HUES6 (cell line): Measurements from ENCODE around the gene ARFGEF3.

ENCODE experiments used
- H3K27ac ChIP-seq: 2 replicates; pipeline ENCODE4 v1.7.0; 2013; ENCODE audit warnings: low read depth, mild to moderate bottlenecking, low read length, inconsistent platforms
- H3K27me3 ChIP-seq: 2 replicates; pipeline ENCODE4 v1.6.1; 2013; ENCODE audit warnings: low read length; ENCODE audit not compliant: control insufficient read depth, insufficient read depth
- H3K36me3 ChIP-seq: 2 replicates; pipeline ENCODE4 v1.6.1; 2013; ENCODE audit warnings: low read length; ENCODE audit not compliant: control insufficient read depth, insufficient read depth
- H3K4me1 ChIP-seq: 2 replicates; pipeline ENCODE4 v1.6.1; 2013; ENCODE audit warnings: low read length; ENCODE audit not compliant: control insufficient read depth, insufficient read depth
- H3K4me3 ChIP-seq: 2 replicates; pipeline ENCODE4 v1.5.1; 2013; ENCODE audit warnings: low read depth, low read length
- H3K9ac ChIP-seq: one replicate; pipeline ENCODE4 v1.6.1; 2013; ENCODE audit warnings: mild to moderate bottlenecking, low read length
- H3K9me3 ChIP-seq: 2 replicates; pipeline ENCODE4 v1.6.1; 2013; ENCODE audit warnings: low read depth, low read length; ENCODE audit not compliant: control insufficient read depth, insufficient read depth

The ARFGEF3 gene

DNA sequence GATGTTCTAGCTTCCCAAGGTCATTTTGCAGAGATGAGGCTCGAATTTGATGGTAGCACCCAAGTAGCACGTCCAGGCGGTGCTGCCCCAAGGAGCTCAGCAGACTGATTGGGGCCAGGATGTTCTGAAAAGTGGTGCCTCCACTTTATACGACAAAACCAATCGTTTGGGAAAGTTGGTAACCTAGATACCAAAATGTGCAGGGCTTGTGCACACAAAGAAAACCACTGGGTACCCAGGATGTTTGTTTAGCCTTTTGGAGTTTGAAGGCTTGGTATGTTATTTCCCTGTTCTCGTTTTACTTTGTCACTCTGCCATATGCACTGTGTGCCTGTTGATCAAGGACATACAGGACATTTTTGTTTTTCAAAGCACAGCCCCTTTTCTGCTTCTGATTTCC is 97.3 kb downstream of the ARFGEF3 start:
- Histone ChIP-seq H3K4me3 (no peak overlapping the region), H3K9me3 (no peaks in the 10 kb centered on the region), H3K27ac (no peak overlapping the region), H3K9ac (no peak overlapping the region), H3K36me3 (peaks cover 15% of the 10 kb centered on the region; the same call in 1 of the 2 replicates), H3K4me1 (no peaks in the 10 kb centered on the region), H3K27me3 (no peaks in the 10 kb centered on the region)

DNA sequence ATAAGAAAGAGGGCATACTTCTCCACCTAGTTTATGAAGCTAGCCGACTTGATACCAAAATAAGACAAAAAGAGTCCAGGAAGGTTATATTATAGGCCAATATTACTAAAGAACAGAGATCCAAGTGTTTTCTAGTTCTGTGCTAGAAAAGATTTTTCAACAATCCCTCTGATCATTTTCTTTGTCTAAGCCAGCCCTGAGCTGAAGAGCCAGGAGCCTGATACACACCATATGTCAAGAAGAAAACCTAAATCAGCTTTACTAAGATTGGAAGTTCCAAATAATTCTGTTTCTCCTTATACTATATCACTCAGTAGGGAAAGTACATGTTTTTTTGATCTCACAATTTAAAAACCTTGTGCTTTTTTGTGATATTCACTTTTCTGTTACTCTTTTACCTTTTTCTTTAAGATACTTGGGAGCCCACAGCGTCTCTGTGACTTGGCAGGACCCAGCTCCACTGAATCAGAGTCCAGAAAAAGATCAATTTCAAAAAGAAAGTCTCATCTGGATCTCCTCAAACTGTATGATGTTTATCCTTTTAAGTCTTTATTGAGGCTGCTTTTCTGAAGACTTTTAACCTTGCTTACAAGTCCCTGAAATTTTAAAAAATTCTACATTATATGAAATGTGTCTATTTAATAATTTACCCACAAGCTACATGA is 99.5 kb downstream of the ARFGEF3 start:
- no peaks in the 10 kb centered on the region for H3K9me3 ChIP-seq
- no peak overlapping the region for H3K4me3 ChIP-seq
- no peaks in the 10 kb centered on the region for H3K27me3 ChIP-seq
- H3K4me1 ChIP-seq, result no peaks in the 10 kb centered on the region
- no peak overlapping the region for H3K9ac ChIP-seq
- H3K27ac ChIP-seq, result no peak overlapping the region
- H3K36me3 ChIP-seq, result peaks cover 11% of the 10 kb centered on the region; the same call in 1 of the 2 replicates

DNA sequence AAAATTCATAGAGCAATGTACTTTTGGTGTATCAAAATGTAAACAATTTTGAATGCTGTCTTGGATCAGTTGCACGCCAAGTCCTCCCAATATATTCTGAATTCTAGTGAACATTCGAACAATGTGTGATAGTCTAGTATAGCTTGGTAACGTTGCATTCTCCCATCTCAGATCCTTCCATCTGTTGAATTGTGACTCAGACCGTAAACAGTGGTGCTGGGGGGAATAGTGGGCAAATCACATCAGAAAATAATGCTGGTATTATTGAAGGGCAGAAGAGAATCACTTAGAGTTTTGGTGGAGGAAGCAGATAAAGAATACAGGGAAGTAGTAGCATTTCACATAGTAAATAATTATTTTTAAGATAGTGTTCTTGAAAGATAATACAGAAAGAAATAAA is 102.2 kb downstream of the ARFGEF3 start:
- peaks cover 11% of the 10 kb centered on the region; the same call in 1 of the 2 replicates for H3K36me3 ChIP-seq
- no peaks in the 10 kb centered on the region for H3K27me3 ChIP-seq
- H3K9me3 ChIP-seq, result no peaks in the 10 kb centered on the region
- no peak overlapping the region for H3K9ac ChIP-seq
- H3K4me3 ChIP-seq, result no peak overlapping the region
- no peak overlapping the region for H3K27ac ChIP-seq
- H3K4me1 ChIP-seq, result no peaks in the 10 kb centered on the region

DNA sequence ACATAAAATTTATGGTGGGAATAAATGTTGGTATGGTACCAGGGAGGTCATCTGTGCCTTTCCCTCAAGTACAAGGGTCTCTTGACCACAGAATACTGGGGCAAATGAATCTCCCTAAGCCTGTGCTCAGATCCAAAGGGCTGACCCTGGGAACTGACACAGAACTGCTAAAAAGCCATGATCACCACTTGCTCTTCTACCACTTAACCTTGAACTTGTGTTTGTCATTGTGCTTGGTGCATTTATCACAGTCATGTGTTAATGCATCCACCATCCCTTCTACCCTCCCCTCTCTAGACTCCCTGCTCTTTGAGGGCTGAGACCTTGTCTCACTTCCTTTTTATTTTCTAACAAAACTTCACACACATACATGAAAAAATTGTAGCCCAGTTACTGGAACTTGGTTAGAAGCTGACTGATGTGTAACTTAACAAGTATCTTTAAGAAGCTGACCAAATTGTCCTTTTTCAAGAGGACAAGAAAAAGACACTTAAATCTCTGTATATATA is 102.7 kb downstream of the ARFGEF3 start:
- H3K27me3 ChIP-seq, result no peaks in the 10 kb centered on the region
- H3K36me3 ChIP-seq, result peaks cover 11% of the 10 kb centered on the region; the same call in 1 of the 2 replicates
- H3K4me1 ChIP-seq, result no peaks in the 10 kb centered on the region
- H3K9ac ChIP-seq, result no peak overlapping the region
- no peak overlapping the region for H3K27ac ChIP-seq
- H3K9me3 ChIP-seq, result no peaks in the 10 kb centered on the region
- no peak overlapping the region for H3K4me3 ChIP-seq

DNA sequence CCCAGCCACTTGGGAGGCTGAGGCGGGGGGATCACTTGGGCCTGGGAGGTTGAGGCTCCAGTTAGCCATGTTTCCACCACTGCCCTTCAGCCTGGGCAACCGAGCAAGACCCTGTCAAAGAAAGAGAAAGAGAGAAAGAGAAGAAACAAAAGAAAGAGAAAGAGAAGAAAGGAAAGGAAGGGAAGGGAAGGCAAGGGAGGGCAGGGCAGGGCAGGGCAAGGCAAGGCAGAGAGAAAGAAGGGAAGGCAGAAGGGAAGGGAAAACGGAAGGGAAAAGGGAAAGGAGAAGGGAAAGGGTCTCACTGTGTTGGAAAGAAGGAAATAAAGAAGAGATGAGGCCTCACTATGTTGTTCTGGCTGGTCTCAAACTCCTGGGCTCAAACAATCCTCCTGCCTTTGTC is 104.4 kb downstream of the ARFGEF3 start:
- Histone ChIP-seq H3K9me3 (no peaks in the 10 kb centered on the region), H3K4me3 (no peak overlapping the region), H3K27ac (no peak overlapping the region), H3K9ac (no peak overlapping the region), H3K36me3 (peaks cover 11% of the 10 kb centered on the region; the same call in 1 of the 2 replicates), H3K4me1 (no peaks in the 10 kb centered on the region), H3K27me3 (no peaks in the 10 kb centered on the region)

DNA sequence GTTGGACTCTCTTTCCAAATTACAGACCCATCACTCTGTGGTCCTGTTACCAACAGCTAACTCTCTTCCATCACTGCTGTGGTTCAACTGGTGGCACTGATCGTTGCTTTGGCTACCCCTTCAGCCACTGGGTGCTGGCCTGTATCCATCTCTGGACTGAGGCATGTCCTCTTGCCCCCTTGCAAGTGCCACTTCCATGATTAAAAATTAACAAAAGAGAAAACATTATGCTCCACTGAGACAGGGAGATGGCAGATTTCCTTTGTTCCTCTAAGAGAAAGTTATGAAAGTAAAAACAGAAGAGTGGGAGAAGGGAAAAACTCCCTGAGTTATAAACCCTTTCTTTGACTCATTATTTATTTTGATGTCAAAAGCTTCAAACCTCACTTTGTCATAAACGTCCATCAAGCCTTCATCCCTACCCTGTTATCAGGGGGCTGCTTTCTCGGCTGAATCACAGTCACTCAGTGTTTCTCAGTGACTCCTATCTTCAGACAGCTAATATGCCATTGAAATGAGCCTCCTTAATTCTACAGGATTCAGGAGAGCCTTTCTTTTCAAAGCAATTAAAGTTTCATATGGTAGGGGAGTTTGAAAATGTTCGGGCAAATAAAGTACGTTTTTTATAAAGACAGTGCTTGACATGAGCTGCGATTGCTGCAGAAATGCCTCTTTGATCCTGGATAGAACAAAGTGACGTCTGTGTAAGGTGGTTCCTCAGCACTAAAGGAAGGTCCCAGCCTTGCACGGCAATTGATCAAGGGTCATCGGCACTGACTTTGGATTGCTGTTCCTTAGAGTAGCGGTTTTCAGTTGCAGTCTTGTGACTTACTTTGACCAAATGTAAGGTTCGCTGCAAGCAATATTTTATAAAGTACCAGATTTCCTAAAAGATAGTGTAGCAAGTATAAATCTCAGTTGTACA is 106.5 kb downstream of the ARFGEF3 start:
- Histone ChIP-seq H3K27ac (no peak overlapping the region), H3K36me3 (peaks cover 3% of the 10 kb centered on the region; the same call in 1 of the 2 replicates), H3K9me3 (no peaks in the 10 kb centered on the region), H3K9ac (no peak overlapping the region), H3K27me3 (no peaks in the 10 kb centered on the region), H3K4me1 (no peaks in the 10 kb centered on the region), H3K4me3 (no peak overlapping the region)

DNA sequence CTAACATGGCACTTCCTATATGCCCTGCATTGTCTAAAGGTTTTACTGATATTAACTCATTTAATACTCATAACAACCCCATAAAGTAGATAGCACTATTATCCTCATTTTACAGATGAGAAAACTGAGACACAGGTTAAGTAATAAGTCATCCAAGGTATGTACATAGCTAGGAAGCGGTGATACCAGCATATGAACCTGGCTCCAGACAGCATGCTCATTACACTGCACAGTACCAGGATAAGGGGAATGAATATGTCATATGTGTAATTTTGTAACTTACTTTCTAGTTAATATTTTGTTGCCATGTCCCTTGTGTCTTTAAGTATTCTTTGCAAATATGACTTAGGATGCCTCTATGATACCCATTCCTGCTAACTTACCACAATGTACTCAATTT is 109.7 kb downstream of the ARFGEF3 start:
- no peaks in the 10 kb centered on the region for H3K27me3 ChIP-seq
- no peaks in the 10 kb centered on the region for H3K4me1 ChIP-seq
- H3K4me3 ChIP-seq, result no peak overlapping the region
- no peak overlapping the region for H3K9ac ChIP-seq
- H3K9me3 ChIP-seq, result no peaks in the 10 kb centered on the region
- no peaks in the 10 kb centered on the region for H3K36me3 ChIP-seq
- no peak overlapping the region for H3K27ac ChIP-seq

DNA sequence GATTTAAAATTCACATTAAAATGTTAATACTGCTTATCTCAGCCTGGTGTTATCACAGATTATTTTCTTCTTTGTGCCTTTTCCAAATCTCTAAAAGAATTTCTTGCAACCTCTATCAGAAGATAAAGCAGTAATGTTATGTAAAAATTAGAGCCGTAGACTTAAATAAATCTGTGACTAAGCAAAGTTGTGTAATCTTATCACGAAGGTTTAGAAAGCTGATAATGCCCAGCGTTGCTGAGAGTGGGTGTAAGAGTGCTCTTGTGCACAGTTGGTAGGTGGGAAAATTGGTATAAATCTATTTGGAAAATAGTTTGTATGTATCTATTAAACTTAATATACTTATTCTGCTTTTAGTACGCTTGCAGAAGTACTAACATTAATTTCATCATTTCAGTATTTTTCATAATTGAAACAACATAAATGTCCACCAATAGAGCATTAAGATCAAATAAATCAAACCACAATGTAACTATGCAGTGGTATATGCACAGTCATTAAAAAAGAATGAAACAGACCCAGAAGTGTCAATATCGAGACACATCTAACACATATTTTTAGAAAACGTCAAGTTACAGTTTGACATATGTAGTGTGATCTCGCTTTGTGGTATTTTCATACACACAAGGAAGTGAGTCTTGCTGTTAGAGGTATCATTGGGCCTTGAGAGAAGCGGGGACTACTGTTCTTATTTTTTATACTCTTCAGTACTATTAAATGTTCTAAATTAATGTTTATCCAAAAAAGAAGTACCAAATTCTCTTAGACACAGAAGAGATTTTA is 111.0 kb downstream of the ARFGEF3 start:
- Histone ChIP-seq H3K27ac (no peak overlapping the region), H3K27me3 (no peaks in the 10 kb centered on the region), H3K9ac (no peak overlapping the region), H3K36me3 (no peaks in the 10 kb centered on the region), H3K4me1 (no peaks in the 10 kb centered on the region), H3K9me3 (no peaks in the 10 kb centered on the region), H3K4me3 (no peak overlapping the region)

DNA sequence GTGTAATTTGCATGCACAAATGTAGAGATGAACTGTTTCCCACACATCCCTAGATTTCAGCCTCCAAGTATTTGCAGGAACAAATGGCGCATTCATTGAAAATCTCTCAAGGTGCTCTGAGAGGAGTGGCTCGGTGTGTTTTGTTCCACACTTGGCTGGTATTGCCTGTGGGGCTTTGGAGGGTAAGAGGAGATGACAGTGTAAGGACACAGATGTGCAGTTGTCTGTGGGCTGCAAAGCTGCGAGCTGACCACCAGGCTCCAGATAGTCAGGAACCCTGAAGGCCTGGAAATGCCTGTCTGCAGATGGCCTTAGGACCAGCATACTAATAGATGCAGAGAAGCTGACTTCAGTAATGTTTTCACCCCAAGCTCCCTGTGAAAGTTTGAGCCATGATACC is 114.2 kb downstream of the ARFGEF3 start:
- no peak overlapping the region for H3K9ac ChIP-seq
- H3K36me3 ChIP-seq, result peaks cover 4% of the 10 kb centered on the region; the same call in 1 of the 2 replicates
- no peaks in the 10 kb centered on the region for H3K4me1 ChIP-seq
- H3K27ac ChIP-seq, result no peak overlapping the region
- no peaks in the 10 kb centered on the region for H3K27me3 ChIP-seq
- H3K9me3 ChIP-seq, result no peaks in the 10 kb centered on the region
- no peak overlapping the region for H3K4me3 ChIP-seq

DNA sequence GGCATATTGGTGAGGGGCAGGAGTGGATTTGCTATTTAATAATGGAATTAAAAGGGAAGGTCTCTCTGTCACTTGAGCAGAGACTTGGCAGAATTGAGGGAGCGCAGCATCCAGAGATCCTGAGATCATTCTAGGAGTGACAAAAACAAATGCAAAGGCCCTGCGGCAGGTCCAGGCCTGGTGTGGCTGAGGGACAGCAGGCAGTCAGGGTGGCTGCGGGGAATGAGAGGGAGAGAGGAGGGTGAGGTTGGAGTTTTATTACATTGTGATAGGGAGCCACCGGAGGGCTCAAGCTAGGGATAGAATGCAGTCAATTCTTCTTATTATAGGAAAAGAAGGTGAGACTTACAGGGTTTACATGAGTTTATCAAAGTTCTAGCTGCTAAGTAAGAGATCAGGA is 116.1 kb downstream of the ARFGEF3 start:
- no peaks in the 10 kb centered on the region for H3K4me1 ChIP-seq
- H3K9me3 ChIP-seq, result no peaks in the 10 kb centered on the region
- no peaks in the 10 kb centered on the region for H3K27me3 ChIP-seq
- no peak overlapping the region for H3K27ac ChIP-seq
- no peak overlapping the region for H3K9ac ChIP-seq
- H3K4me3 ChIP-seq, result no peak overlapping the region
- H3K36me3 ChIP-seq, result peaks cover 4% of the 10 kb centered on the region; the same call in 1 of the 2 replicates
